PC-3 (cell line): ENCODE data around the gene GAMT. TPM values are rescaled to one million over a fixed set of nuclear protein-coding genes. Genes with fewer than 3 reads are reported as not detected.

ENCODE experiments used
- ATAC-seq: fragments of 200-7000 bp; cut with Tn5 transposase; 2 replicates; pipeline ENCODE4 v1.9.1; 2020; ENCODE audit warnings: mild to moderate bottlenecking, moderate library complexity
- BruUV-seq: library from RNA; stranded (reverse); fragments of 400-500 nt; replicated peaks from 2 replicates; lab custom pipeline; 2021; lab: Mats Ljungman, UMichigan
- CTCF ChIA-PET: fragments of 300-600 bp; sonication (Branson Sonifier 250); formaldehyde crosslinking; loops from one replicate; lab custom pipeline; 2022; ENCODE audit warnings: antibody characterized with exemption; lab: Charles Lee
- POLR2A ChIA-PET: fragments of 300-600 bp; sonication (Branson Sonifier 250); formaldehyde crosslinking; loops from one replicate; lab custom pipeline; 2022; ENCODE audit warnings: antibody characterized with exemption; ENCODE audit not compliant: unreplicated experiment; lab: Charles Lee
- DNase-seq: peaks from one replicate; pipeline ENCODE4 v3.0.0-alpha.2; 2015
- H2AFZ ChIP-seq: fragments of 300-600 bp; sonication (generic); 2 replicates; pipeline ENCODE4 v1.6.0; 2016; ENCODE audit warnings: antibody characterized with exemption, low read length
- H3F3A ChIP-seq: fragments of 300-600 bp; sonication (generic); one replicate; pipeline ENCODE4 v1.6.0; 2017; ENCODE audit warnings: antibody characterized with exemption, low read length, control low read depth, mild to moderate bottlenecking; ENCODE audit not compliant: unreplicated experiment
- H3K27ac ChIP-seq: fragments of 300-600 bp; sonication (generic); 2 replicates; pipeline ENCODE4 v1.5.1; 2016; ENCODE audit warnings: mild to moderate bottlenecking, low read length
- H3K27me3 ChIP-seq: fragments of 300-600 bp; sonication (generic); 2 replicates; pipeline ENCODE4 v1.6.1; 2016; ENCODE audit warnings: low read length, mixed read lengths
- H3K36me3 ChIP-seq: fragments of 300-600 bp; sonication (generic); 2 replicates; pipeline ENCODE4 v1.6.1; 2016; ENCODE audit warnings: low read depth, mixed run types, low read length, mixed read lengths
- H3K4me1 ChIP-seq: fragments of 300-600 bp; sonication (generic); 2 replicates; pipeline ENCODE4 v1.5.1; 2016; ENCODE audit warnings: low read length; ENCODE audit not compliant: insufficient read depth
- H3K4me2 ChIP-seq: fragments of 300-600 bp; sonication (generic); 2 replicates; pipeline ENCODE4 v1.6.0; 2016; ENCODE audit warnings: low read length
- H3K4me3 ChIP-seq: fragments of 300-600 bp; sonication (generic); 2 replicates; pipeline ENCODE4 v1.5.1; 2016; ENCODE audit warnings: mild to moderate bottlenecking, low read length, mixed read lengths
- H3K79me2 ChIP-seq: fragments of 300-600 bp; sonication (generic); 2 replicates; pipeline ENCODE4 v1.6.1; 2017; ENCODE audit warnings: low read length, mixed read lengths
- H3K9ac ChIP-seq: fragments of 300-600 bp; sonication (generic); 2 replicates; pipeline ENCODE4 v1.6.0; 2016; ENCODE audit warnings: mild to moderate bottlenecking, low read length
- H3K9me2 ChIP-seq: fragments of 300-600 bp; sonication (generic); replicated peaks from 2 replicates; pipeline ENCODE4 v1.6.1; 2016; ENCODE audit warnings: mixed run types, low read length, mixed read lengths
- H3K9me3 ChIP-seq: fragments of 300-600 bp; sonication (generic); 2 replicates; pipeline ENCODE4 v1.6.1; 2016; ENCODE audit warnings: low read length, mixed read lengths
- H4K20me1 ChIP-seq: fragments of 300-600 bp; sonication (generic); 2 replicates; pipeline ENCODE4 v1.6.1; 2016; ENCODE audit warnings: low read length, mixed read lengths
- CTCF ChIP-seq: fragments of 300-600 bp; sonication (generic); conservative IDR thresholded peaks from 2 replicates; pipeline ENCODE4 v1.5.1; 2017; ENCODE audit warnings: antibody characterized with exemption, low read depth, mild to moderate bottlenecking, low read length
- EZH2 ChIP-seq: fragments of 300-600 bp; sonication (generic); IDR thresholded peaks from one replicate; pipeline ENCODE4 v1.6.1; 2017; ENCODE audit warnings: antibody characterized with exemption, mild to moderate bottlenecking, low read length; ENCODE audit not compliant: unreplicated experiment
- EZH2phosphoT487 ChIP-seq: fragments of 300-600 bp; sonication (generic); IDR thresholded peaks from 2 replicates; pipeline ENCODE4 v1.6.1; 2018; ENCODE audit warnings: mild to moderate bottlenecking, antibody characterized with exemption, low read length, borderline replicate concordance
- intact Hi-C: fragments of 100-400 bp; cut with micrococcal nuclease; formaldehyde crosslinking; loops from 2 replicates; pipeline ENCODE4 v1.9.0; 2023
- total RNA-seq: library from RNA; depleted of rRNA; stranded (reverse); fragments of >200 nt; gene quantifications from 2 replicates; pipeline ENCODE4 v1.2.3, GENCODE V29; 2014

The GAMT gene
- total RNA-seq, 1 experiment from 2014 or later: 75.6 TPM

- no peaks in the 10 kb centered on the region; the same call in 1 of the 2 replicates for H3K36me3 ChIP-seq
- H3K9me3 ChIP-seq: no peaks in the 10 kb centered on the region
- H3K4me3 ChIP-seq: no peak overlapping the region
- H2AFZ ChIP-seq: no peak overlapping the region
- H3K27ac ChIP-seq: no peak overlapping the region
- no TSS peak for BruUV-seq
- POLR2A ChIA-PET: no interaction called here
- CTCF ChIA-PET: no interaction called here
- H3K9me2 ChIP-seq: no peaks in the 10 kb centered on the region
- H3K27me3 ChIP-seq: no peaks in the 10 kb centered on the region
- no peak for DNase-seq
- no peaks in the 10 kb centered on the region for H3F3A ChIP-seq
- H4K20me1 ChIP-seq: no peaks in the 10 kb centered on the region
- H3K4me1 ChIP-seq: no peaks in the 10 kb centered on the region
- ATAC-seq: no peak
- intact Hi-C loops: no loop called here
- H3K4me2 ChIP-seq: no peak overlapping the region
- H3K9ac ChIP-seq: no peak overlapping the region
- TF ChIP-seq CTCF (no peak), EZH2 (no peak), EZH2phosphoT487 (no peak)
- H3K79me2 ChIP-seq: no peaks in the 10 kb centered on the region
Observed at GRCh38 chr19:1366899-1367870, 34.2 kb downstream of the GAMT start.

- TF ChIP-seq EZH2phosphoT487 (no peak), EZH2 (no peak), CTCF (no peak)
- Histone ChIP-seq H3K36me3 (no peaks in the 10 kb centered on the region; the same call in 1 of the 2 replicates), H3K4me3 (no peak overlapping the region), H3K4me1 (peaks cover 4% of the 10 kb centered on the region), H3K9ac (no peak overlapping the region), H3K9me2 (no peaks in the 10 kb centered on the region), H2AFZ (no peak overlapping the region), H3F3A (no peaks in the 10 kb centered on the region), H3K27me3 (no peaks in the 10 kb centered on the region), H3K4me2 (no peak overlapping the region), H3K79me2 (no peaks in the 10 kb centered on the region), H3K27ac (no peak overlapping the region), H3K9me3 (no peaks in the 10 kb centered on the region), H4K20me1 (no peaks in the 10 kb centered on the region)
- intact Hi-C loops: no loop called here
- BruUV-seq: no TSS peak
- no peak for ATAC-seq
- ChIA-PET CTCF (no interaction called here), POLR2A (no interaction called here)
- no peak for DNase-seq
Observed at GRCh38 chr19:1366296-1366695, 35.0 kb downstream of the GAMT start.
